HG02970 (cell line): ENCODE data around the gene AGFG1.
"Not testable (repeated sequence)": the region's sequence is repeated elsewhere in the genome, so short reads cannot be mapped to it uniquely, and the experiment has no call there.

Experiments used
- ATAC-seq: cut with Tn5 transposase; IDR thresholded peaks from one replicate; pipeline ENCODE4 v1.9.1; 2021; ENCODE audit warnings: mild to moderate bottlenecking, moderate library complexity, moderate number of reproducible peaks; ENCODE audit not compliant: unreplicated experiment, low FRiP score

The AGFG1 gene

GRCh38 chr2:227597998-227598397 is 126.0 kb downstream of the AGFG1 start:
- ATAC-seq: no peak

DNA sequence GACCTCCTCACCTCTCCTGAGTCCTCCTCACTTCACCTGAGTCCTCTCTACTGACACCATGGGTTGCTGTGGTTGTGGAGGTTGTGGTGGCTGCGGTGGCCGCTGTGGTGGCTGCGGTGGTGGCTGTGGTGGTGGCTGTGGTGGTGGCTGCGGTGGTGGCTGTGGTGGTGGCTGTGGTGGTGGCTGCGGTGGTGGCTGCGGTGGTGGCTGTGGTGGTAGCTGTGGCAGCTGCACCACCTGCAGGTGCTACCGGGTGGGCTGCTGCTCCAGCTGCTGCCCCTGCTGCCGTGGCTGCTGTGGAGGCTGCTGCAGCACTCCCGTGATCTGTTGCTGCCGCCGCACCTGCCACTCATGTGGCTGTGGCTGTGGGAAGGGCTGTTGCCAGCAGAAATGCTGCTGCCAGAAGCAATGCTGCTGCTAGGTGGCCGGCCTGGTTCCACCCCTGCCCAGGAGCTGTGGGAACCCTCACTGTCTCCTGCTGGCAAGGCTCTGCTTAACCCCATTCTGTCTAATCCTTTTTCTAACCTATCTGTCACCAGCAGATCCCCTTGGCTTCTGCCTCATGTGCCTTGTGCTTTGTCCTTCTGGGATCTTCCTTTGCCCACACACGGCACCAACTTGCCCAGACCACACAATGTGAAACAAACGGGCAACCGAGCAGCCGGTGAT is 127.0 kb downstream of the AGFG1 start, which contains the start of gene SCYGR2:
Gene SCYGR2 (plus strand): TSS at position 59 of the 669 bp plus-strand sequence. CDS start 0 bp downstream, at position 59.
- ATAC-seq: not testable (repeated sequence)

DNA sequence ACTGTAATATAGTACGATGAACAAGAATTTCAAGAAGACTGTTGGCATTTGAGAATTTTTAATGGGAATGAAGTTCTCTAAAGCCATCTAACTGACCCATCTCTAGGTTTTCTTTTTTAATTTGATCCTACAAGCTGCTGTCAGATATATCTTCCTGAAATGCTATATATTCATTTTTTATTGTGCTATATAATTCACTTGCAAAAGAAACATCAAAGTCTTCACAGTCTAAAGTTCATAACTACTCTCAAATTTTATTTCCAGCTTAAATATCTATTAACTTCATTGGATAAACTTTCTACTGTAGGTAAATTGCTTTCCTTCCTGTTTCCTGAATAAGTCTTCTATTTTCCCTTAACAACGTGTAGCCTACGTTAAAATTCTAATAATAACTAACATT is 130.4 kb downstream of the AGFG1 start:
- no peak for ATAC-seq

GRCh38 chr2:227606476-227606875 is 134.5 kb downstream of the AGFG1 start:
- no peak for ATAC-seq

DNA sequence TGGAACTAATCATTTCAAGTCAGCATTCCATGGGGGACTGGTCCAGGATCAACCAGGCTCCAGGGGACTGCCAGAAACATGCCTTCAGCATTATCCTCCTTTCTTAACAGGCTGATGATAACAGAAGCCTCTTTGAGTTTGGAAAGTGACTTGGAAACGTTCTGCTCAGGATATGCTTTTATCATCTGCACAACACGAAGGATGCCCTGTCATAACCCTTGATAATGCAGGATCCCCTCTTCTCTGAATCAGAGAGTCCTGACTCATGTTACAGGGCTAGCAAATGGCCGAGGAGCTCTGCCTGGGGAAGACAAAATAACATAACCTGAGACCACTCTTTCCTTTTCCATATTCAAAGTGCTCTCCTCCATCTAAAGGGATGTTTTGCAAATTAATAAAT is 136.0 kb downstream of the AGFG1 start:
- ATAC-seq: no peak

GRCh38 chr2:227608561-227609338 is 136.8 kb downstream of the AGFG1 start:
- no peak for ATAC-seq

- ATAC-seq: no peak
Measured at GRCh38 chr2:227610123-227610522, 138.2 kb downstream of the AGFG1 start.
